Measurements from ENCODE around the gene MACROH2A1. TPM values are rescaled to one million over a fixed set of nuclear protein-coding genes. Genes with fewer than 3 reads are reported as not detected.
"Not testable (repeated sequence)": the region's sequence is repeated elsewhere in the genome, so short reads cannot be mapped to it uniquely, and the experiment has no call there.

The MACROH2A1 gene
- total RNA-seq, 1 donor from 2014 or later: 179 TPM

GRCh38 chr5:135367076-135367475 is 32.0 kb downstream of the MACROH2A1 start:
- Histone ChIP-seq H3K4me1 (peaks cover 5% of the 10 kb centered on the region), H3K27ac (no peak overlapping the region), H3K4me3 (no peak overlapping the region), H3K27me3 (no peaks in the 10 kb centered on the region), H3K9me3 (no peaks in the 10 kb centered on the region), H3K36me3 (peaks cover 78% of the 10 kb centered on the region)
- DNase-seq (no peak), ATAC-seq (no peak)
- TF ChIP-seq CTCF (IDR thresholded peaks at IDR 0.05): no peak
- intact Hi-C loops (cut with DNase I): no loop called here

DNA sequence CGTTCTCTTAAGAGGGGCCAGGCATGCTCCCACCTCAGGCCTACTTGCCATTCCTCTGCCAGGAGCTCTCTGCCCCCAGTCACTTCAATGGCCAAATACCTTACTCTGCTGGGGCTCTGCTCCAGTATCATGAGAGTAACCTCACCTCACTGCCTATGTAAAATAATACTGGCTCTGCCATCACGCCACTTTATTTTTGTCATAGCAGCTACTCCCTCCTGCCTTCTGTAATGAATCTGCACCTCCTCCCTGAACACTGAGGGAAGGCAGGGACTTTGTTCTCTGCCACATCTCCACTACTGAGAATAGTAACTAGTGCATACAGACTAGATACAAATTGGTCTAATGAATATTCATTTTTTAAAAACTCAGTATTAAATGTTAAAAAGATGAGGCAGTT is 33.8 kb downstream of the MACROH2A1 start:
- DNase-seq: no peak
- intact Hi-C loops (cut with DNase I): no loop called here
- Histone ChIP-seq H3K36me3 (peaks cover 86% of the 10 kb centered on the region), H3K27ac (no peak overlapping the region), H3K27me3 (no peaks in the 10 kb centered on the region), H3K9me3 (no peaks in the 10 kb centered on the region), H3K4me1 (no peaks in the 10 kb centered on the region), H3K4me3 (no peak overlapping the region)
- no peak for TF ChIP-seq CTCF (IDR thresholded peaks at IDR 0.05)
- no peak for ATAC-seq

GRCh38 chr5:135364421-135365262 is 34.4 kb downstream of the MACROH2A1 start:
- no peak for TF ChIP-seq CTCF (IDR thresholded peaks at IDR 0.05)
- Histone ChIP-seq H3K4me1 (no peaks in the 10 kb centered on the region), H3K27me3 (no peaks in the 10 kb centered on the region), H3K4me3 (no peak overlapping the region), H3K36me3 (peaks cover 86% of the 10 kb centered on the region), H3K9me3 (no peaks in the 10 kb centered on the region), H3K27ac (no peak overlapping the region)
- ATAC-seq (no peak), DNase-seq (no peak)
- intact Hi-C loops (cut with DNase I): no loop called here

GRCh38 chr5:135363342-135363741 is 35.7 kb downstream of the MACROH2A1 start:
- H3K27me3 ChIP-seq; ATAC-seq; H3K4me1 ChIP-seq; intact Hi-C loops (cut with DNase I); H3K4me3 ChIP-seq; H3K9me3 ChIP-seq; H3K27ac ChIP-seq; DNase-seq: not testable (repeated sequence)
- H3K36me3 ChIP-seq: peaks cover 82% of the 10 kb centered on the region

DNA sequence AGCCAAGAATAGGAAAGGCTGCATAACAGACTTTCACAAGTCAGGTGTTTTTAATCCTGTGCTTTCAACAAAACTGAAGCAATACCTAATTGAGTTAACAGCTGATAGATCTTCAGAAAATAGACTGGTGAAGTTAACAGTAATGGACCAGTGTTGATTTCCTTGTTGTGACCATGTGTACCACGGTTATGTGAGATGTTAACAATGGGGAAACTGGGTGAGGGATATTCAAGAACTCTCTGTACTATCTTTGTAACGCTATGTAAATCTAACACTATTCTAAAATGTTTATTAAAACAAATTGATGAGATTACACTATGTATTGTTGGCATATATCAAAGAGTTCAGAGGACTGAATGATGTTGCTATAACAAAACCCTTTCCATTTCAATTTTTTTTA is 36.9 kb downstream of the MACROH2A1 start:
- DNase-seq: no peak
- Histone ChIP-seq H3K9me3 (no peaks in the 10 kb centered on the region), H3K27me3 (no peaks in the 10 kb centered on the region), H3K4me1 (peaks cover 6% of the 10 kb centered on the region), H3K4me3 (no peak overlapping the region), H3K27ac (no peak overlapping the region), H3K36me3 (peaks cover 69% of the 10 kb centered on the region)
- ATAC-seq: no peak
- no peak for TF ChIP-seq CTCF (IDR thresholded peaks at IDR 0.05)
- intact Hi-C loops (cut with DNase I): no loop called here

DNA sequence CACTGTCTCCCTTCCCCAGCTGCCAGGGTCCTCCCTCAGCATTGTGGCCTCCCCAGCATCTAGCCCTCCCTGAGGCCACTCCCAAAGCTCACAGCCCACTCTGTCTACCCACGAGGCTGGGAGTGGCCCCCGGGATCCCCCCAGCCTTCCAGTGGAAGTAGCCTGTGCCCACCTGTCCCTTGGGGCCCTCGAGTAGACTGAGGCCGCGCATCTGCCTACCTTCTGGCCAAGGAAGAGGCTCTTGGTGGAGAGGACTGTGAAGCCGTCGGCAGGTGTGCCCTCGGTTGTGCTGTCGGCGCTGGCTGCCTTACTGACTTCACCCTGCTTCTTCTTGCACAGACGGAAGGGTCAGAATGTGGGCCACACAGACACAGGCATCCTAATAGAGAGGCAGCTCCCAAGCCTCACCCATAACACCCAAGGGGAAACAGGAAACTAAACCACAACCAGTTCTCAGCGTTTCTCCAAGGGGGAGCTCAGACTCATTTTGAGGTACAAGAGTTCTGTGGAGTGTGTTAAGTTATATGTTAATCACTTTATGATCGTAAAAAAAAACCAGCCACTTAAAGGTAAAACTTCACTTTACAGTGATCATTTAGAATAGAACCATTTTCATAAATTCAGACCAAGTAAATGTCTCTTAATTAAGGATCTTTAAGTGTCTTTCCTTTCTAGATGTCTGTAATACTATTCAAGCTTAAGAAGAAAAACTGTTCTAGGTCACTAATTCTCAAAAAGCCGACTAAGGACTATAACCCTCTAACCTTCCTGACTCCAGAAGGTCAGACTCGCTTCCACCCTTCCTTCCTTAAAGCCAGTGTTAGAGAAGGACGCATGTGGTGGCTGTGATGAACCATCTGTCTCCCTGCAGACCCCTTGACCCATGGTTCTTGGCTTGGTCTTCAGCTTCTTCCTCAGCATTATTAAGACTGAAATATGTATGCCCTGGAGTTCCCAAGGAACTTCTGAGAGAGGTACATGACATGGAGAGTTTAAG is 38.5 kb downstream of the MACROH2A1 start:
- TF ChIP-seq CTCF (IDR thresholded peaks at IDR 0.05): no peak
- no peak for DNase-seq
- H3K27ac ChIP-seq: no peak overlapping the region

More for the DNA sequence above, 38.5 kb downstream of the MACROH2A1 start:
- peaks cover 16% of the 10 kb centered on the region for H3K4me1 ChIP-seq
- H3K9me3 ChIP-seq: no peaks in the 10 kb centered on the region
- no peaks in the 10 kb centered on the region for H3K27me3 ChIP-seq
- intact Hi-C loops (cut with DNase I): no loop called here
- H3K36me3 ChIP-seq: peaks cover 62% of the 10 kb centered on the region
- no peak overlapping the region for H3K4me3 ChIP-seq
- peak; percentile 55 for ATAC-seq
